Loucy (cell line): ENCODE results near the gene NR2C1.

Experiments
- EZH2phosphoT487 ChIP-seq: fragments of 200-600 bp; IDR thresholded peaks from 2 replicates; pipeline ENCODE4 v1.6.1; 2018; ENCODE audit warnings: antibody characterized with exemption, mild to moderate bottlenecking, moderate library complexity, borderline replicate concordance
- TF ChIP-seq, protein P1 (sequence below): fragments of 200-600 bp; sonication (generic); conservative IDR thresholded peaks from 2 replicates; pipeline ENCODE4 v1.5.1; 2014; ENCODE audit warnings: mild to moderate bottlenecking, antibody characterized with exemption, low read length

DNA sequence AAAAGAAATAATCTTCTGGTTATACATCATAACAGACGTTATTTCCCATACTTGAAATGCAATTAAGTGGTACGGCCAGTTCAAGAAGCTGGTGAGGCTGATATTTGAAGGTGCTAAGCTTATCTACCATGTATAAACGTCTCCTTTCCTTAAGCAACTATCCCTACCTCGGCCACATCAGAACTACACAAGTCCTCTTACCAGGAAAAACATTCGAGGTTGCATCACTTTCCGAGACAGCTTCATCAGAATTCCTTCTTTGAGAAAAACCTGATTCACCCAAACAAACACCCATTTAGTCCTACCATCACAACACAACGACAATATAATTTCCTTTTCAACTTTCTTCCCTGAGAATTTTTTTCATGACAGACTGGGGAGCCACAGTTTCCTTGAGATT, 33.9 kb upstream of the NR2C1 start:
- TF ChIP-seq, protein P1, sequence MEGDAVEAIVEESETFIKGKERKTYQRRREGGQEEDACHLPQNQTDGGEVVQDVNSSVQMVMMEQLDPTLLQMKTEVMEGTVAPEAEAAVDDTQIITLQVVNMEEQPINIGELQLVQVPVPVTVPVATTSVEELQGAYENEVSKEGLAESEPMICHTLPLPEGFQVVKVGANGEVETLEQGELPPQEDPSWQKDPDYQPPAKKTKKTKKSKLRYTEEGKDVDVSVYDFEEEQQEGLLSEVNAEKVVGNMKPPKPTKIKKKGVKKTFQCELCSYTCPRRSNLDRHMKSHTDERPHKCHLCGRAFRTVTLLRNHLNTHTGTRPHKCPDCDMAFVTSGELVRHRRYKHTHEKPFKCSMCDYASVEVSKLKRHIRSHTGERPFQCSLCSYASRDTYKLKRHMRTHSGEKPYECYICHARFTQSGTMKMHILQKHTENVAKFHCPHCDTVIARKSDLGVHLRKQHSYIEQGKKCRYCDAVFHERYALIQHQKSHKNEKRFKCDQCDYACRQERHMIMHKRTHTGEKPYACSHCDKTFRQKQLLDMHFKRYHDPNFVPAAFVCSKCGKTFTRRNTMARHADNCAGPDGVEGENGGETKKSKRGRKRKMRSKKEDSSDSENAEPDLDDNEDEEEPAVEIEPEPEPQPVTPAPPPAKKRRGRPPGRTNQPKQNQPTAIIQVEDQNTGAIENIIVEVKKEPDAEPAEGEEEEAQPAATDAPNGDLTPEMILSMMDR, result no peak
- no peak for TF ChIP-seq EZH2phosphoT487
